Right lobe of liver (tissue), 4 donors: ENCODE data around the gene NCOA3.

Source experiments
- CTCF ChIP-seq, 4 donors: fragments of 200-600 bp in 3 of 4; fragments of 450-650 bp in 1 of 4; IDR thresholded peaks; one replicate each; pipeline versions ENCODE4 v1.5.1 to v1.8.0; 2016 to 2022; ENCODE audit warnings: antibody characterized with exemption in 4 of 4, mild to moderate bottlenecking in 2 of 4
- POLR2A ChIP-seq: fragments of 450-650 bp; IDR thresholded peaks from one replicate; pipeline ENCODE4 v1.6.1; 2017; ENCODE audit warnings: antibody characterized with exemption, mild to moderate bottlenecking
- donor health status: DM: no; HTN: no; CAD: no.
- donor health status: DM: no; HTN: no; CAD: no.
- donor health status: DM: no; HTN: yes; CAD: no.

GRCh38 chr20:47661714-47662113 is 160.0 kb downstream of the NCOA3 start:
- TF ChIP-seq CTCF (IDR thresholded peaks at IDR 0.05) (no peak), POLR2A (no peak)
